Esophagus muscularis mucosa (tissue), 4 donors: ENCODE measurements around the gene TOR1B. TPM values are rescaled to one million over a fixed set of nuclear protein-coding genes. Genes with fewer than 3 reads are reported as not detected.
A peak's percentile ranks its signal among the peaks of the same experiment; 100 is the strongest.

Source experiments
- DNase-seq: peaks from one replicate; pipeline ENCODE4 v3.0.0-alpha.2; 2017; ENCODE audit errors: extremely low spot score
- H3K27ac ChIP-seq, 4 donors: fragments of 200-600 bp; sonication (generic); replicated peaks in 1 of 4; 1 replicate in 3 of 4; 2 replicates in 1 of 4; pipeline ENCODE4 v1.5.1; 2016 to 2019; ENCODE audit warnings: mild to moderate bottlenecking in 1 of 4
- H3K27me3 ChIP-seq, 4 donors: fragments of 200-600 bp; sonication (generic); one replicate each; pipeline versions ENCODE4 v1.5.1 to v1.6.0; 2016 to 2019
- H3K36me3 ChIP-seq, 4 donors: fragments of 200-600 bp; sonication (generic); one replicate each; pipeline ENCODE4 v1.5.1; 2016 to 2019
- H3K4me1 ChIP-seq, 4 donors: fragments of 200-600 bp; sonication (generic); one replicate each; pipeline ENCODE4 v1.5.1; 2016 to 2019
- H3K4me3 ChIP-seq, 4 donors: fragments of 200-600 bp; sonication (generic); 1 replicate in 2 of 4; 2 replicates in 2 of 4; pipeline ENCODE4 v1.5.1; 2016 to 2019; ENCODE audit warnings: mild to moderate bottlenecking in 4 of 4, moderate library complexity in 1 of 4
- H3K9me3 ChIP-seq, 4 donors: fragments of 200-600 bp; sonication (generic); 1 replicate in 3 of 4; 2 replicates in 1 of 4; pipeline ENCODE4 v1.5.1; 2016 to 2019
- CTCF ChIP-seq, 3 experiments: fragments of 200-600 bp in 2 of 3; fragments of 450-650 bp in 1 of 3; sonication (generic) in 2 of 3; IDR thresholded peaks; one replicate each; pipeline ENCODE4 v1.5.1; 2017 to 2019; ENCODE audit warnings: antibody characterized with exemption in 3 of 3, mild to moderate bottlenecking in 2 of 3, moderate library complexity in 1 of 3
- EP300 ChIP-seq: sonication (generic); formaldehyde crosslinking; IDR thresholded peaks from one replicate; pipeline ENCODE4 v1.6.1; 2017; ENCODE audit warnings: antibody characterized with exemption
- POLR2A ChIP-seq: fragments of 450-650 bp; IDR thresholded peaks from one replicate; pipeline ENCODE4 v1.6.1; 2017; ENCODE audit warnings: antibody characterized with exemption, moderate library complexity, mild to moderate bottlenecking, low read depth
- POLR2AphosphoS5 ChIP-seq, 2 donors: sonication (generic); formaldehyde crosslinking; IDR thresholded peaks; one replicate each; pipeline ENCODE4 v1.6.1; 2017; ENCODE audit warnings: antibody characterized with exemption in 2 of 2
- WGBS: methylation state at CpG from one replicate; pipeline ENCODE4 v1.1.5; 2018; 5-methylcytosine and 5-hydroxymethylcytosine counted together
- intact Hi-C: fragments of 100-400 bp; cut with DNase I; formaldehyde crosslinking; loops from one replicate; pipeline ENCODE4 v1.15.1; 2023
- total RNA-seq, 4 donors: library from RNA; depleted of rRNA; stranded (reverse); fragments of >200 nt; gene quantifications; one replicate each; pipeline versions ENCODE4 v1.1.0 to v1.2.1, GENCODE V29; 2016

The TOR1B gene
- total RNA-seq, 4 donors from 2014 or later, result 24.5 to 29.0 (median 26.0) TPM

DNA sequence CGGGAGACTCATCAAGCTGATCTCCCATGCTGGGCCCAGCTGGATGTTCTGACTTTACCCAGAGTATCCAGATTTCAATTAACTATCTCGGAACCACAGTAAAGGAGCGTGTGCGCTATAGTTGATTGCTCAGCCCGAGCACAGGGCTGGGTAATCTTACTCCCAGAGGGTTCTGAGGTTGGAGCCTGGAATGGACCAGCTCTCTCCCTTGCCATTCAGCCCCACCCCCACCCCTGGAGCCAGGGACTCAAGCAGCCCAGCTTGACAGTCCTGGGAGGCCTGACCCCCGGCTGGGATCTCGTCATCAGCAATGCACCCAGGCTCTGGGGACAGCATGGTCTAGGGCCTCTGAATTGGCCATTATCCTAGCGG is 26.4 kb upstream of the TOR1B start:
- DNase-seq, result no peak
- TF ChIP-seq EP300, result no peak
- no peak for TF ChIP-seq CTCF (IDR thresholded peaks at IDR 0.05)
- no peak for TF ChIP-seq POLR2A
- TF ChIP-seq POLR2AphosphoS5 (IDR thresholded peaks at IDR 0.05), result no peak
- intact Hi-C loops, result no loop called here
- no peaks in the 10 kb centered on the region for H3K36me3 ChIP-seq
- H3K4me1 ChIP-seq, result peaks cover 7 to 19% (median 17%) of the 10 kb centered on the region in 4 donors
- no peaks in the 10 kb centered on the region for H3K27me3 ChIP-seq
- H3K9me3 ChIP-seq, result no peaks in the 10 kb centered on the region
- H3K27ac ChIP-seq, result peak overlapping the region; percentile 36 to 71 (median 60)
- peak overlapping the region in 2 of 4 donors; percentile 1 to 32 for H3K4me3 ChIP-seq
- 67% methylated on average over 5 of the region's 8 CpGs for WGBS

- Histone ChIP-seq H3K36me3 (no peaks in the 10 kb centered on the region), H3K4me3 (peak overlapping the region in 3 of 4 donors; percentile 1 to 32 (median 9)), H3K27me3 (no peaks in the 10 kb centered on the region), H3K27ac (peak overlapping the region; percentile 36 to 71 (median 60)), H3K4me1 (peaks cover 7 to 19% (median 17%) of the 10 kb centered on the region in 4 donors), H3K9me3 (no peaks in the 10 kb centered on the region)
- DNase-seq, result peak; percentile 97
- WGBS, result 11% methylated on average over 15 of the region's 16 CpGs
- intact Hi-C loops, result no loop called here
- peak; percentile 34 to 56 for TF ChIP-seq POLR2AphosphoS5 (IDR thresholded peaks at IDR 0.05)
- TF ChIP-seq POLR2A, result no peak
These were observed 25.8 kb upstream of the TOR1B start for GRCh38 chr9:129776938-129777768.

GRCh38 chr9:129777769-129778130 is 25.2 kb upstream of the TOR1B start:
- no peak for TF ChIP-seq POLR2A
- no peak for TF ChIP-seq CTCF (IDR thresholded peaks at IDR 0.05)
- no peak for TF ChIP-seq POLR2AphosphoS5 (IDR thresholded peaks at IDR 0.05)
- TF ChIP-seq EP300, result no peak
- intact Hi-C loops, result no loop called here
- no peak for DNase-seq
- WGBS, result 70% methylated on average over 11 of the region's 11 CpGs
- Histone ChIP-seq H3K9me3 (no peaks in the 10 kb centered on the region), H3K4me1 (peaks cover 7 to 19% (median 17%) of the 10 kb centered on the region in 4 donors), H3K27me3 (no peaks in the 10 kb centered on the region), H3K27ac (peak overlapping the region; percentile 36 to 71 (median 60)), H3K4me3 (no peak overlapping the region), H3K36me3 (no peaks in the 10 kb centered on the region)

GRCh38 chr9:129778469-129778868 is 24.5 kb upstream of the TOR1B start:
- H3K4me3 ChIP-seq, result no peak overlapping the region
- 93% methylated on average over 3 of the region's 3 CpGs for WGBS
- peaks cover 7 to 21% (median 17%) of the 10 kb centered on the region in 4 donors for H3K4me1 ChIP-seq
- no peaks in the 10 kb centered on the region for H3K36me3 ChIP-seq
- no peaks in the 10 kb centered on the region for H3K9me3 ChIP-seq
- no peaks in the 10 kb centered on the region for H3K27me3 ChIP-seq
- H3K27ac ChIP-seq, result no peak overlapping the region
- DNase-seq, result no peak
- intact Hi-C loops, result no loop called here
- no peak for TF ChIP-seq POLR2AphosphoS5 (IDR thresholded peaks at IDR 0.05)

GRCh38 chr9:129779560-129780190 is 23.3 kb upstream of the TOR1B start:
- intact Hi-C loops, result no loop called here
- no peak for DNase-seq
- peaks cover 7 to 25% (median 17%) of the 10 kb centered on the region in 4 donors for H3K4me1 ChIP-seq
- no peak for TF ChIP-seq POLR2A
- TF ChIP-seq CTCF (IDR thresholded peaks at IDR 0.05), result no peak
- TF ChIP-seq POLR2AphosphoS5 (IDR thresholded peaks at IDR 0.05), result no peak
- TF ChIP-seq EP300, result no peak
- H3K27ac ChIP-seq, result no peak overlapping the region
- no peaks in the 10 kb centered on the region for H3K27me3 ChIP-seq
- no peak overlapping the region for H3K4me3 ChIP-seq
- no peaks in the 10 kb centered on the region for H3K36me3 ChIP-seq
- WGBS, result 86% methylated on average over 7 of the region's 7 CpGs
- no peaks in the 10 kb centered on the region for H3K9me3 ChIP-seq
